ENCODE measurements around the gene TAF10. TPM values are rescaled to one million over a fixed set of nuclear protein-coding genes. Genes with fewer than 3 reads are reported as not detected.

The TAF10 gene
- total RNA-seq, 1 experiment from 2014 or later = 387 TPM

GRCh38 chr11:6628526-6628925, 16.5 kb upstream of the TAF10 start:
- ChIA-PET CTCF (no interaction called here), POLR2A (interaction anchor here (0.7 kb wide), 1 partner anchor 247 kb away, joined by 3 read pairs; no protein-coding TSS in a partner anchor)
- Histone ChIP-seq H3K27ac (ENCODE audit: low read length) (no peak overlapping the region), H3K4me3 (ENCODE audit: low read depth in 2 of 2, low read length in 2 of 2) (no peak overlapping the region), H3K4me1 (ENCODE audit: control insufficient read depth, insufficient read depth, low read length) (no peaks in the 10 kb centered on the region), H3K36me3 (ENCODE audit: control insufficient read depth, insufficient read depth, low read length) (no peaks in the 10 kb centered on the region), H3K27me3 (ENCODE audit: control insufficient read depth, insufficient read depth, low read length) (peaks cover 7% of the 10 kb centered on the region), H3K9me3 (ENCODE audit: control insufficient read depth, insufficient read depth, low read depth, low read length) (no peaks in the 10 kb centered on the region)
- no peak for DNase-seq (ENCODE audit: low read depth, low spot score)
- no peak for ATAC-seq
- no TSS peak for BruUV-seq (replicated peaks)
- intact Hi-C loops (cut with micrococcal nuclease; ENCODE audit: unreplicated experiment) (no loop called here), in situ Hi-C loops (cut with HindIII; ENCODE audit: low pct_unique_long_range_greater_than_20kb, low sequenced_read_pairs) (no loop called here)
- TF ChIP-seq SIN3A (IDR thresholded peaks at IDR 0.05; ENCODE audit: borderline replicate concordance, insufficient read depth, low read depth, low read length) (no peak), TCF7L2 (IDR thresholded peaks at IDR 0.05; ENCODE audit: low read depth, low read length) (no peak)

- CTCF ChIA-PET = no interaction called here
- ATAC-seq (no peak), DNase-seq (ENCODE audit: low read depth, low spot score) (no peak)
- POLR2A ChIA-PET = no interaction called here
- no peak overlapping the region for H3K27ac ChIP-seq (ENCODE audit: low read length)
- no peaks in the 10 kb centered on the region for H3K4me1 ChIP-seq (ENCODE audit: control insufficient read depth, insufficient read depth, low read length)
- intact Hi-C loops (cut with micrococcal nuclease; ENCODE audit: unreplicated experiment) (no loop called here), in situ Hi-C loops (cut with HindIII; ENCODE audit: low pct_unique_long_range_greater_than_20kb, low sequenced_read_pairs) (no loop called here)
- no peaks in the 10 kb centered on the region for H3K36me3 ChIP-seq (ENCODE audit: control insufficient read depth, insufficient read depth, low read length)
- H3K27me3 ChIP-seq (ENCODE audit: control insufficient read depth, insufficient read depth, low read length) = peaks cover 7% of the 10 kb centered on the region
- no peak for TF ChIP-seq TCF7L2 (IDR thresholded peaks at IDR 0.05; ENCODE audit: low read depth, low read length)
- TF ChIP-seq SIN3A (IDR thresholded peaks at IDR 0.05; ENCODE audit: borderline replicate concordance, insufficient read depth, low read depth, low read length) = no peak
- no peak for TF ChIP-seq REST (IDR thresholded peaks at IDR 0.05; ENCODE audit: insufficient read depth in 1 of 2, low read depth in 2 of 2, low read length in 1 of 2)
- no peak for TF ChIP-seq POLR2AphosphoS5 (IDR thresholded peaks at IDR 0.05; ENCODE audit: low read depth, low read length)
- TF ChIP-seq CTCF (IDR thresholded peaks at IDR 0.05) = no peak
- no TSS peak for BruUV-seq (replicated peaks)
- H3K4me3 ChIP-seq (ENCODE audit: low read depth in 2 of 2, low read length in 2 of 2) = no peak overlapping the region
- no peaks in the 10 kb centered on the region for H3K9me3 ChIP-seq (ENCODE audit: control insufficient read depth, insufficient read depth, low read depth, low read length)
These were observed 15.8 kb upstream of the TAF10 start for GRCh38 chr11:6627762-6628241.

- ATAC-seq (no peak), DNase-seq (ENCODE audit: low read depth, low spot score) (no peak)
- CTCF ChIA-PET = no interaction called here
- intact Hi-C loops (cut with micrococcal nuclease; ENCODE audit: unreplicated experiment) = no loop called here
- Histone ChIP-seq H3K9me3 (ENCODE audit: control insufficient read depth, insufficient read depth, low read depth, low read length) (no peaks in the 10 kb centered on the region), H3K36me3 (ENCODE audit: control insufficient read depth, insufficient read depth, low read length) (no peaks in the 10 kb centered on the region), H3K27ac (ENCODE audit: low read length) (no peak overlapping the region), H3K4me1 (ENCODE audit: control insufficient read depth, insufficient read depth, low read length) (no peaks in the 10 kb centered on the region), H3K4me3 (ENCODE audit: low read depth in 2 of 2, low read length in 2 of 2) (no peak overlapping the region), H3K27me3 (ENCODE audit: control insufficient read depth, insufficient read depth, low read length) (peaks cover 7% of the 10 kb centered on the region)
- TF ChIP-seq REST (IDR thresholded peaks at IDR 0.05; ENCODE audit: insufficient read depth in 1 of 2, low read depth in 2 of 2, low read length in 1 of 2) (no peak), TCF7L2 (IDR thresholded peaks at IDR 0.05; ENCODE audit: low read depth, low read length) (no peak), CTCF (IDR thresholded peaks at IDR 0.05) (no peak), SIN3A (IDR thresholded peaks at IDR 0.05; ENCODE audit: borderline replicate concordance, insufficient read depth, low read depth, low read length) (no peak), POLR2AphosphoS5 (IDR thresholded peaks at IDR 0.05; ENCODE audit: low read depth, low read length) (no peak)
- POLR2A ChIA-PET = no interaction called here
- BruUV-seq (replicated peaks) = no TSS peak
- in situ Hi-C loops (cut with HindIII; ENCODE audit: low pct_unique_long_range_greater_than_20kb, low sequenced_read_pairs) = no loop called here
These were observed 15.2 kb upstream of the TAF10 start for GRCh38 chr11:6626971-6627761.
